GM13977 (cell line): ENCODE measurements around the gene SLC30A4.

Experiments
- DNase-seq: peaks from one replicate; pipeline ENCODE4 v3.0.0; 2012; ENCODE audit warnings: low spot score
- CTCF ChIP-seq: IDR thresholded peaks from 2 replicates; pipeline ENCODE4 v1.5.1; 2012; ENCODE audit warnings: mild to moderate bottlenecking, control low read depth; ENCODE audit not compliant: insufficient read depth; ENCODE audit errors: extremely low read depth, missing control alignments
- in situ Hi-C: fragments of 300-500 bp; cut with MboI; formaldehyde crosslinking; loops from one replicate; pipeline ENCODE4 v1.12.0; 2022; ENCODE audit warnings: low sequenced_read_pairs, low pct_unique_long_range_greater_than_20kb, mixed read lengths, inconsistent platforms; ENCODE audit not compliant: unreplicated experiment

Gene SLC30A4

GRCh38 chr15:45429941-45430792 lies 92.4 kb downstream of the SLC30A4 start:
- peak; percentile 90 for DNase-seq
- in situ Hi-C loops, result no loop called here
- TF ChIP-seq CTCF, result peak; percentile 100
